GM12878 (cell line): ENCODE data around the gene G3BP1. TPM values are rescaled to one million over a fixed set of nuclear protein-coding genes. Genes with fewer than 3 reads are reported as not detected.

Experiments
- ASH2L ChIP-seq: fragments of 300-600, 200-600 bp; sonication (generic); IDR thresholded peaks from 2 replicates; pipeline ENCODE4 v1.6.1; 2017; ENCODE audit warnings: low read depth, mild to moderate bottlenecking, borderline replicate concordance
- BHLHE40 ChIP-seq, 2 experiments: fragments of 450-650 bp in 1 of 2; IDR thresholded peaks; 2 replicates each; pipeline ENCODE4 v1.6.1; 2011 to 2017; ENCODE audit warnings: low read depth in 2 of 2, borderline replicate concordance in 1 of 2, improper control_type of control experiment in 1 of 2, low read length in 1 of 2, mild to moderate bottlenecking in 1 of 2
- BMI1 ChIP-seq: fragments of 450-650 bp; IDR thresholded peaks from 2 replicates; pipeline ENCODE4 v1.6.1; 2016; ENCODE audit warnings: mild to moderate bottlenecking, moderate library complexity, borderline replicate concordance
- CBFB ChIP-seq: IDR thresholded peaks from 2 replicates; pipeline ENCODE4 v1.6.1; 2016; ENCODE audit warnings: antibody characterized with exemption, low read depth
- CBX3 ChIP-seq: fragments of 200-600 bp; sonication (generic); IDR thresholded peaks from 2 replicates; pipeline ENCODE4 v1.6.1; 2016; ENCODE audit warnings: low read depth, borderline replicate concordance
- CHD4 ChIP-seq: fragments of 200-600 bp; sonication (generic); IDR thresholded peaks from 2 replicates; pipeline ENCODE4 v1.6.1; 2016; ENCODE audit warnings: mild to moderate bottlenecking
- CREB1 ChIP-seq: IDR thresholded peaks from 2 replicates; pipeline ENCODE4 v1.6.1; 2012; ENCODE audit warnings: low read depth, mild to moderate bottlenecking, inconsistent platforms
- FOXK2 ChIP-seq: fragments of 450-650 bp; IDR thresholded peaks from 2 replicates; pipeline ENCODE4 v1.6.1; 2017; ENCODE audit warnings: mild to moderate bottlenecking, moderate library complexity
- IRF5 ChIP-seq: fragments of 450-650 bp; IDR thresholded peaks from 2 replicates; pipeline ENCODE4 v1.6.1; 2017; ENCODE audit warnings: borderline replicate concordance
- MTA2 ChIP-seq: fragments of 450-650 bp; IDR thresholded peaks from 2 replicates; pipeline ENCODE4 v1.6.1; 2016; ENCODE audit warnings: low read depth, mild to moderate bottlenecking, moderate library complexity
- MYB ChIP-seq: fragments of 150-350 bp; IDR thresholded peaks from 2 replicates; pipeline ENCODE4 v1.6.1; 2014; ENCODE audit warnings: mild to moderate bottlenecking, low read depth, low read length, borderline replicate concordance
- PAX8 ChIP-seq: fragments of 450-650 bp; IDR thresholded peaks from 2 replicates; pipeline ENCODE4 v1.6.1; 2017; ENCODE audit warnings: mild to moderate bottlenecking, moderate library complexity
- POLR2AphosphoS2 ChIP-seq: IDR thresholded peaks from 2 replicates; pipeline ENCODE4 v1.6.1; 2011; ENCODE audit warnings: low read depth, mild to moderate bottlenecking, low read length, improper control_type of control experiment, moderate library complexity
- SIX5 ChIP-seq: IDR thresholded peaks from 2 replicates; pipeline ENCODE4 v1.6.1; 2011; ENCODE audit warnings: mild to moderate bottlenecking, low read depth, low read length, moderate library complexity; ENCODE audit not compliant: severe bottlenecking
- SP1 ChIP-seq: IDR thresholded peaks from one replicate; pipeline ENCODE4 v1.6.1; 2011; ENCODE audit warnings: low read depth, low read length
- STAT1 ChIP-seq: fragments of 450-650 bp; conservative IDR thresholded peaks from 2 replicates; pipeline ENCODE4 v1.6.1; 2014; ENCODE audit warnings: antibody characterized with exemption, mild to moderate bottlenecking
- SUZ12 ChIP-seq: fragments of 200-600 bp; sonication (generic); IDR thresholded peaks from one replicate; pipeline ENCODE4 v1.6.1; 2018; ENCODE audit warnings: antibody characterized with exemption, mild to moderate bottlenecking; ENCODE audit not compliant: unreplicated experiment
- TAF1 ChIP-seq: IDR thresholded peaks from 2 replicates; pipeline ENCODE4 v1.6.1; 2011; ENCODE audit warnings: mild to moderate bottlenecking, low read depth, low read length, borderline replicate concordance
- TCF12 ChIP-seq: IDR thresholded peaks from 2 replicates; pipeline ENCODE4 v1.6.1; 2011; ENCODE audit warnings: low read depth, mild to moderate bottlenecking, low read length
- ZBED1 ChIP-seq: IDR thresholded peaks from 2 replicates; pipeline ENCODE4 v1.6.1; 2016; ENCODE audit warnings: borderline replicate concordance
- ZNF384 ChIP-seq: IDR thresholded peaks from 2 replicates; pipeline ENCODE4 v1.6.1; 2012; ENCODE audit warnings: low read depth, mild to moderate bottlenecking, low read length, improper control_type of control experiment, borderline replicate concordance
- ZNF622 ChIP-seq: fragments of 450-650 bp; IDR thresholded peaks from 2 replicates; pipeline ENCODE4 v1.6.1; 2017; ENCODE audit warnings: mild to moderate bottlenecking, inconsistent platforms
- ZNF687 ChIP-seq: fragments of 450-650 bp; IDR thresholded peaks from 2 replicates; pipeline ENCODE4 v1.6.1; 2017; ENCODE audit warnings: mild to moderate bottlenecking, moderate library complexity
- polyA plus RNA-seq, 11 experiments: library from polyadenylated mRNA; depleted of rRNA in 4 of 11; unstranded in 6 of 11; stranded (reverse) in 5 of 11; fragments of >200 nt; fragmentation: Nextera tagmentation in 4 of 11; fragmentation: Illumina TruSeq in 1 of 11; extraction: Ambion mirVana in 4 of 11; extraction: Trizol in 1 of 11; gene quantifications; 1 replicate in 1 of 11; 2 replicates in 10 of 11; pipeline versions ENCODE4 v1.2.1 to v1.2.3, GENCODE V29; 2011 to 2016; ENCODE audit warnings: inconsistent platforms in 2 of 11, missing spikeins in 2 of 11, low read depth in 1 of 11
- total RNA-seq, 4 experiments: library from RNA; depleted of rRNA in 3 of 4; stranded (reverse); fragments of >200 nt in 3 of 4; fragmentation: Illumina TruSeq in 1 of 4; extraction: Trizol in 1 of 4; gene quantifications; 2 replicates each; pipeline versions ENCODE4 v1.2.1 to v1.2.3, GENCODE V29; 2013 to 2021
- TF ChIP-seq, protein P1 (sequence below): fragments of 450-650 bp; IDR thresholded peaks from 2 replicates; pipeline ENCODE4 v1.6.1; 2017; ENCODE audit warnings: antibody characterized with exemption, mild to moderate bottlenecking, moderate library complexity

Gene G3BP1
- total and polyA plus RNA-seq, 10 of the 15 experiments (the other 5 are each of a cell fraction or from before 2014, with no cell fraction given) = 49.7 to 438 (median 148) TPM

GRCh38 chr5:151772029-151772845 lies 483 bp downstream of the G3BP1 start (continued):
- TF ChIP-seq, protein P1, sequence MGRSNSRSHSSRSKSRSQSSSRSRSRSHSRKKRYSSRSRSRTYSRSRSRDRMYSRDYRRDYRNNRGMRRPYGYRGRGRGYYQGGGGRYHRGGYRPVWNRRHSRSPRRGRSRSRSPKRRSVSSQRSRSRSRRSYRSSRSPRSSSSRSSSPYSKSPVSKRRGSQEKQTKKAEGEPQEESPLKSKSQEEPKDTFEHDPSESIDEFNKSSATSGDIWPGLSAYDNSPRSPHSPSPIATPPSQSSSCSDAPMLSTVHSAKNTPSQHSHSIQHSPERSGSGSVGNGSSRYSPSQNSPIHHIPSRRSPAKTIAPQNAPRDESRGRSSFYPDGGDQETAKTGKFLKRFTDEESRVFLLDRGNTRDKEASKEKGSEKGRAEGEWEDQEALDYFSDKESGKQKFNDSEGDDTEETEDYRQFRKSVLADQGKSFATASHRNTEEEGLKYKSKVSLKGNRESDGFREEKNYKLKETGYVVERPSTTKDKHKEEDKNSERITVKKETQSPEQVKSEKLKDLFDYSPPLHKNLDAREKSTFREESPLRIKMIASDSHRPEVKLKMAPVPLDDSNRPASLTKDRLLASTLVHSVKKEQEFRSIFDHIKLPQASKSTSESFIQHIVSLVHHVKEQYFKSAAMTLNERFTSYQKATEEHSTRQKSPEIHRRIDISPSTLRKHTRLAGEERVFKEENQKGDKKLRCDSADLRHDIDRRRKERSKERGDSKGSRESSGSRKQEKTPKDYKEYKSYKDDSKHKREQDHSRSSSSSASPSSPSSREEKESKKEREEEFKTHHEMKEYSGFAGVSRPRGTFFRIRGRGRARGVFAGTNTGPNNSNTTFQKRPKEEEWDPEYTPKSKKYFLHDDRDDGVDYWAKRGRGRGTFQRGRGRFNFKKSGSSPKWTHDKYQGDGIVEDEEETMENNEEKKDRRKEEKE = no peak
- TF ChIP-seq SP1 (no peak), CHD4 (no peak), ZBED1 (no peak), ASH2L (no peak), ZNF687 (0 out of 2 replicates have a peak, but pooled peaks have one; percentile 71), SIX5 (no peak), MTA2 (no peak), SUZ12 (no peak), BHLHE40 (IDR thresholded peaks at IDR 0.05; ENCODE audit: borderline replicate concordance in 1 of 2, low read depth in 2 of 2, low read length in 1 of 2) (0 out of 4 replicates have a peak, but pooled peaks of 1 of the 2 experiments have one; percentile 13), PAX8 (no peak), STAT1 (no peak), BMI1 (no peak), TCF12 (no peak), IRF5 (0 out of 2 replicates have a peak, but pooled peaks have one; percentile 27), POLR2AphosphoS2 (peak; percentile 5; the same call in 1 of the 2 replicates), FOXK2 (no peak), ZNF384 (no peak), TAF1 (no peak), CBX3 (no peak), MYB (no peak), CBFB (no peak; the same call in 1 of the 2 replicates), CREB1 (no peak), ZNF622 (no peak)
